HEK293 (cell line): Measurements from ENCODE around the gene LPCAT4.

Source experiments
- CTCF ChIA-PET: fragments of 350-600 bp; formaldehyde crosslinking; extraction: SDS; loops from one replicate; lab custom pipeline; 2021; ENCODE audit warnings: antibody characterized with exemption; lab: Yijun Ruan, JAX
- POLR2A ChIA-PET: fragments of 300-600 bp; formaldehyde crosslinking; extraction: SDS; loops from one replicate; lab custom pipeline; 2020; ENCODE audit warnings: antibody characterized with exemption, inconsistent platforms; lab: Yijun Ruan, JAX
- H3K27ac ChIP-seq: fragments of 200-500 bp; sonication (Bioruptor generic); 2 replicates; pipeline ENCODE4 v1.5.1; 2014; ENCODE audit warnings: low read depth, low read length, control low read depth, inconsistent platforms; ENCODE audit errors: extremely low read depth
- H3K36me3 ChIP-seq, 2 experiments: fragments of 200-500 bp in 1 of 2; sonication (Bioruptor generic) in 1 of 2; 1 replicate in 1 of 2; 2 replicates in 1 of 2; pipeline ENCODE4 v1.5.1; 2014 to 2017; ENCODE audit warnings: inconsistent platforms in 2 of 2, low read length in 2 of 2; ENCODE audit not compliant: control insufficient read depth in 2 of 2, insufficient read depth in 1 of 2
- H3K4me1 ChIP-seq: fragments of 200-500 bp; sonication (Bioruptor generic); 2 replicates; pipeline ENCODE4 v1.5.1; 2014; ENCODE audit warnings: mild to moderate bottlenecking, low read length, inconsistent platforms; ENCODE audit not compliant: control insufficient read depth, insufficient read depth
- H3K4me3 ChIP-seq: 2 replicates; pipeline ENCODE4 v1.5.1; 2011; ENCODE audit warnings: low read depth, mild to moderate bottlenecking, control low read depth, low read length, moderate library complexity
- H3K9me3 ChIP-seq: fragments of 200-500 bp; sonication (Bioruptor generic); 2 replicates; pipeline ENCODE4 v1.5.1; 2014; ENCODE audit warnings: low read depth, low read length, inconsistent platforms; ENCODE audit not compliant: control insufficient read depth, insufficient read depth
- ZNF223 ChIP-seq: fragments of 450-650 bp; formaldehyde crosslinking; IDR thresholded peaks from 2 replicates; pipeline ENCODE4 v1.5.1; 2016; ENCODE audit warnings: missing biosample characterization, missing genetic modification characterization
- ZNF366 ChIP-seq: fragments of 450-650 bp; formaldehyde crosslinking; conservative IDR thresholded peaks from 2 replicates; pipeline ENCODE4 v1.5.1; 2016; ENCODE audit warnings: missing biosample characterization, missing genetic modification characterization
- ZNF404 ChIP-seq: fragments of 450-650 bp; formaldehyde crosslinking; IDR thresholded peaks from 2 replicates; pipeline ENCODE4 v1.5.1; 2017; ENCODE audit warnings: missing biosample characterization, missing genetic modification characterization
- ZNF510 ChIP-seq: fragments of 450-650 bp; formaldehyde crosslinking; IDR thresholded peaks from 2 replicates; pipeline ENCODE4 v1.5.1; 2018; ENCODE audit warnings: mild to moderate bottlenecking, missing genetic modification characterization, missing biosample characterization; ENCODE audit not compliant: insufficient replicate concordance
- ZNF548 ChIP-seq: fragments of 450-650 bp; formaldehyde crosslinking; IDR thresholded peaks from 2 replicates; pipeline ENCODE4 v1.5.1; 2016; ENCODE audit warnings: missing biosample characterization, missing genetic modification characterization
- ZNF560 ChIP-seq: fragments of 450-650 bp; formaldehyde crosslinking; IDR thresholded peaks from 2 replicates; pipeline ENCODE4 v1.5.1; 2017; ENCODE audit warnings: missing biosample characterization, missing genetic modification characterization, borderline replicate concordance
- ZNF571 ChIP-seq: fragments of 450-650 bp; formaldehyde crosslinking; IDR thresholded peaks from 2 replicates; pipeline ENCODE4 v1.5.0; 2017; ENCODE audit warnings: missing biosample characterization, missing genetic modification characterization
- ZNF768 ChIP-seq: fragments of 450-650 bp; formaldehyde crosslinking; IDR thresholded peaks from 2 replicates; pipeline ENCODE4 v1.5.1; 2018; ENCODE audit warnings: missing biosample characterization, mild to moderate bottlenecking, missing genetic modification characterization
- TF ChIP-seq, protein P1 (sequence below): fragments of 450-650 bp; formaldehyde crosslinking; IDR thresholded peaks from 2 replicates; pipeline ENCODE4 v1.5.1; 2016; ENCODE audit warnings: missing biosample characterization, missing genetic modification characterization
- TF ChIP-seq, protein P2 (sequence below): fragments of 450-650 bp; formaldehyde crosslinking; IDR thresholded peaks from 2 replicates; pipeline ENCODE4 v1.5.1; 2016; ENCODE audit warnings: missing biosample characterization, missing genetic modification characterization
- TF ChIP-seq, protein P3 (sequence below): fragments of 450-650 bp; formaldehyde crosslinking; IDR thresholded peaks from 2 replicates; pipeline ENCODE4 v1.5.1; 2016; ENCODE audit warnings: missing biosample characterization, missing genetic modification characterization
- TF ChIP-seq, protein P4 (sequence below): fragments of 450-650 bp; formaldehyde crosslinking; IDR thresholded peaks from 2 replicates; pipeline ENCODE4 v1.5.1; 2016; ENCODE audit warnings: missing biosample characterization, missing genetic modification characterization

Gene LPCAT4

DNA sequence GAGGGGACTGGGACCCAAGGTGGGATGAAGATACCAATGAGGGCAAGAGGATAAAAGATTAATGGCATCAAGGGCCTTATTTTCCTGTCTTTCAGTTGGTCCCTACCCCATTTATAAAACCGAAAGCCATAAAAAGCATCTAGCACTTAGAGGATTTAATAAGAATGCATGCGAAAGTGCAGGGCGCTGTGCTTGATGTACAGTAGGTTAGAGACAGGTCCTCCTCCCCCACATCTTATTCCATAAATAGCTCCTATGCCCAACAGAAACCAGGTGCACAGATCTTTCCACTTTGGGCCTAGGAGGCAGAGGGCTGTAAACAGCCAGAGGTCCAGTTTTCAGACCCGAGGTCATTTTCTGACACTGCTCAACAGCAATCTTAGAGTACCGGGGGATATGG lies 1.2 kb downstream of the LPCAT4 start:
- Histone ChIP-seq H3K4me3 (peak overlapping the region; percentile 56), H3K9me3 (no peaks in the 10 kb centered on the region), H3K36me3 (peaks cover 0 to 26% of the 10 kb centered on the region in 2 experiments; a peak in 1 of 3 replicates), H3K4me1 (no peaks in the 10 kb centered on the region; the same call in 1 of the 2 replicates), H3K27ac (0 out of 2 replicates have a peak overlapping the region, but pooled peaks have one; percentile 5)
- CTCF ChIA-PET = interaction anchor here (1.0 to 1.8 kb wide), 3 partner anchors 22 to 48 kb away, joined by 3 to 8 read pairs (median 4); partner anchors contain the start of genes NOP10 and NUTM1
- TF ChIP-seq, protein P1, sequence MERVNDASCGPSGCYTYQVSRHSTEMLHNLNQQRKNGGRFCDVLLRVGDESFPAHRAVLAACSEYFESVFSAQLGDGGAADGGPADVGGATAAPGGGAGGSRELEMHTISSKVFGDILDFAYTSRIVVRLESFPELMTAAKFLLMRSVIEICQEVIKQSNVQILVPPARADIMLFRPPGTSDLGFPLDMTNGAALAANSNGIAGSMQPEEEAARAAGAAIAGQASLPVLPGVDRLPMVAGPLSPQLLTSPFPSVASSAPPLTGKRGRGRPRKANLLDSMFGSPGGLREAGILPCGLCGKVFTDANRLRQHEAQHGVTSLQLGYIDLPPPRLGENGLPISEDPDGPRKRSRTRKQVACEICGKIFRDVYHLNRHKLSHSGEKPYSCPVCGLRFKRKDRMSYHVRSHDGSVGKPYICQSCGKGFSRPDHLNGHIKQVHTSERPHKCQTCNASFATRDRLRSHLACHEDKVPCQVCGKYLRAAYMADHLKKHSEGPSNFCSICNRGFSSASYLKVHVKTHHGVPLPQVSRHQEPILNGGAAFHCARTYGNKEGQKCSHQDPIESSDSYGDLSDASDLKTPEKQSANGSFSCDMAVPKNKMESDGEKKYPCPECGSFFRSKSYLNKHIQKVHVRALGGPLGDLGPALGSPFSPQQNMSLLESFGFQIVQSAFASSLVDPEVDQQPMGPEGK = no peak
- TF ChIP-seq ZNF560 (no peak), ZNF404 (no peak), ZNF768 (tag by site-specific recombination) (no peak), ZNF223 (tag by site-specific recombination) (no peak)
- POLR2A ChIA-PET = interaction anchor here (0.9 to 1.2 kb wide), 3 partner anchors 8 to 264 kb away, joined by 4 to 5 read pairs (median 5); partner anchors contain the start of genes EMC7, NOP10, NUTM1 and PGBD4

DNA sequence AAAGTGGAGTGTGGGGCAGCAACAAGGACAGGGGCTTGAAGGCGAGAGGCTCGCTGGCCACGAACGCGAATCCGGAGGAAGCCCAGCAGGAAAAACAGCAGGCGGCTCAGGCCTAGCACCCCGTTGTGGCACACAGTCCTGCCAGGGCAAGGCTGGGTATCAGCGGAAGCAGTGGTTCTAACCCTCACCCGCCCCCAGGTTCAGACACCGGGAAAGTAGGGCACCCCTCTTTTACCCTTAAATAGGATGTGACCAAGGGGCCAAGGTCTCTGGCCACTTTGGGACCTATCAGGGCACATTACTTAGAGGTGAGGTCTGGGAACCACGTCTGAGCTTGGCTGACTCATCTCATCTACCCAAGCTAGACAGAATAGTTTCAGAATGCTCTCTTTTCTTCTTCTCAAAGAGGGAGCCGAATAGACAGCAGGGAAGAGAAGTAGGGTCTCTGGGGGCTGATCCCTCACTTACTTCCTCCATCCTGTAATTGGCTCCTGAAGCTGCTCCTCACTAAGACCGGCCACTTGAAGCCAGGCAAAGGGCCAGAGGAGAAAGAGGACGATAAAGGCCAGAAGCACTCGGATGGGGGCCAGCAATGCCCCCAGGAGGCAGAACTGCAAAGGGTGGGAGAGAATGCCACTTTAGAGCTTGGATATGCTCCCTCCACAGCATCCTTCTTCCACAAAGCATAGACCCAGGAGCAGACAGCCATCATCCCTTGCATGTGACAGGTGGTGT lies 1.7 kb downstream of the LPCAT4 start:
- H3K4me1 ChIP-seq = no peaks in the 10 kb centered on the region; the same call in 1 of the 2 replicates
- POLR2A ChIA-PET = no interaction called here
- no peak overlapping the region for H3K27ac ChIP-seq
- no peaks in the 10 kb centered on the region for H3K9me3 ChIP-seq
- H3K36me3 ChIP-seq = peaks cover 0 to 30% of the 10 kb centered on the region in 2 experiments; a peak in 1 of 3 replicates
- CTCF ChIA-PET = interaction anchor here (1.2 kb wide), 1 partner anchor 22 kb away, joined by 4 read pairs; the partner anchor contains the start of genes NOP10 and NUTM1
- H3K4me3 ChIP-seq = no peak overlapping the region
- TF ChIP-seq, protein P2, sequence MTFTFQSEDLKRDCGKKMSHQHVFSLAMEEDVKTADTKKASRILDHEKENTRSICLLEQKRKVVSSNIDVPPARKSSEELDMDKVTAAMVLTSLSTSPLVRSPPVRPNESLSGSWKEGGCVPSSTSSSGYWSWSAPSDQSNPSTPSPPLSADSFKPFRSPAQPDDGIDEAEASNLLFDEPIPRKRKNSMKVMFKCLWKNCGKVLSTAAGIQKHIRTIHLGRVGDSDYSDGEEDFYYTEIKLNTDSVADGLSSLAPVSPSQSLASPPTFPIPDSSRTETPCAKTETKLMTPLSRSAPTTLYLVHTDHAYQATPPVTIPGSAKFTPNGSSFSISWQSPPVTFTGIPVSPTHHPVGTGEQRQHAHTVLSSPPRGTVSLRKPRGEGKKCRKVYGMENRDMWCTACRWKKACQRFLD = no peak
- TF ChIP-seq ZNF548 (tag by site-specific recombination) = no peak
- TF ChIP-seq, protein P3, sequence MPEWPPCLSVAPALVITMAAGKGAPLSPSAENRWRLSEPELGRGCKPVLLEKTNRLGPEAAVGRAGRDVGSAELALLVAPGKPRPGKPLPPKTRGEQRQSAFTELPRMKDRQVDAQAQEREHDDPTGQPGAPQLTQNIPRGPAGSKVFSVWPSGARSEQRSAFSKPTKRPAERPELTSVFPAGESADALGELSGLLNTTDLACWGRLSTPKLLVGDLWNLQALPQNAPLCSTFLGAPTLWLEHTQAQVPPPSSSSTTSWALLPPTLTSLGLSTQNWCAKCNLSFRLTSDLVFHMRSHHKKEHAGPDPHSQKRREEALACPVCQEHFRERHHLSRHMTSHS (tag by site-specific recombination) = no peak
- TF ChIP-seq ZNF571 = no peak
- TF ChIP-seq ZNF510 (tag by site-specific recombination) = no peak
- TF ChIP-seq, protein P4, sequence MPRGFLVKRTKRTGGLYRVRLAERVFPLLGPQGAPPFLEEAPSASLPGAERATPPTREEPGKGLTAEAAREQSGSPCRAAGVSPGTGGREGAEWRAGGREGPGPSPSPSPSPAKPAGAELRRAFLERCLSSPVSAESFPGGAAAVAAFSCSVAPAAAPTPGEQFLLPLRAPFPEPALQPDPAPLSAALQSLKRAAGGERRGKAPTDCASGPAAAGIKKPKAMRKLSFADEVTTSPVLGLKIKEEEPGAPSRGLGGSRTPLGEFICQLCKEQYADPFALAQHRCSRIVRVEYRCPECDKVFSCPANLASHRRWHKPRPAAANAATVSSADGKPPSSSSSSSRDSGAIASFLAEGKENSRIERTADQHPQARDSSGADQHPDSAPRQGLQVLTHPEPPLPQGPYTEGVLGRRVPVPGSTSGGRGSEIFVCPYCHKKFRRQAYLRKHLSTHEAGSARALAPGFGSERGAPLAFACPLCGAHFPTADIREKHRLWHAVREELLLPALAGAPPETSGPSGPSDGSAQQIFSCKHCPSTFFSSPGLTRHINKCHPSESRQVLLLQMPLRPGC (tag by site-specific recombination) = no peak

DNA sequence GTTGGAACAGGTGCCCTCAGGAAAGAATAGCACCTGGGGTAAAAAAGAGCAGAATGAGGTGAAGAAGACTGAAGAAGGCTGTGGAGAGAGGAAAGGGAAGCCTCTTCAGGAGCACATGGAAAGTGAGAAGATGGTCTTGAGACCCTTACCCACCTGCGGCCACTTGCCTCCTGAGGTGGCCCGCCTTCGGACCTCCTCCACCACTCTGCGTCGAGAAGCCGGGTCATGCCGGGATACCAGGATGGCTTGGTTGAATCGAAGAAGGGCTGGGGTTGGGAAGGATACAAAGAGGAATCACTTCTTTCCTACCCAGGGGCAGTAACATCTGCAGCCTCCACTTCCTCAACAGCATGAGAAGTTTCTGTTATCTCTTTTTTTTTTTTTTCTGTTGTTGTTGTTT lies 3.0 kb downstream of the LPCAT4 start:
- Histone ChIP-seq H3K27ac (no peak overlapping the region), H3K4me1 (no peaks in the 10 kb centered on the region; the same call in 1 of the 2 replicates), H3K9me3 (no peaks in the 10 kb centered on the region)
- POLR2A ChIA-PET = no interaction called here
- CTCF ChIA-PET = no interaction called here
- TF ChIP-seq ZNF366 = no peak
- TF ChIP-seq, all 188 proteins: peak for 0
- Histone ChIP-seq H3K4me3 (no peak overlapping the region), H3K36me3 (peaks cover 0 to 41% of the 10 kb centered on the region in 2 experiments; a peak in 1 of 3 replicates)
